Thyroid gland (tissue), 4 donors: ENCODE measurements around the gene WIPF2. TPM values are rescaled to one million over a fixed set of nuclear protein-coding genes. Genes with fewer than 3 reads are reported as not detected.
A peak's percentile ranks its signal among the peaks of the same experiment; 100 is the strongest.
"Not testable (repeated sequence)": the region's sequence is repeated elsewhere in the genome, so short reads cannot be mapped to it uniquely, and the experiment has no call there.

Experiments used
- DNase-seq, 2 donors: peaks; one replicate each; pipeline ENCODE4 v3.0.0-alpha.2; 2019
- H3K27ac ChIP-seq, 3 donors: fragments of 200-600 bp; sonication (generic); 1 replicate in 2 of 3; 2 replicates in 1 of 3; pipeline ENCODE4 v1.5.1; 2016 to 2019; ENCODE audit warnings: mild to moderate bottlenecking in 1 of 3, moderate library complexity in 1 of 3
- H3K27me3 ChIP-seq: fragments of 200-600 bp; sonication (generic); one replicate; pipeline ENCODE4 v1.5.1; 2019
- H3K36me3 ChIP-seq, 2 donors: fragments of 200-600 bp; sonication (generic); one replicate each; pipeline ENCODE4 v1.5.1; 2016 to 2019
- H3K4me1 ChIP-seq, 2 donors: fragments of 200-600 bp; sonication (generic); one replicate each; pipeline ENCODE4 v1.5.1; 2017 to 2019
- H3K4me3 ChIP-seq, 3 donors: fragments of 200-600 bp; sonication (generic); replicated peaks in 1 of 3; 1 replicate in 2 of 3; 2 replicates in 1 of 3; pipeline ENCODE4 v1.5.1; 2016; ENCODE audit warnings: mild to moderate bottlenecking in 1 of 3
- H3K9me3 ChIP-seq: fragments of 200-600 bp; sonication (generic); one replicate; pipeline ENCODE4 v1.5.1; 2017
- POLR2A ChIP-seq, 2 donors: fragments of 450-650 bp; IDR thresholded peaks; one replicate each; pipeline ENCODE4 v1.6.1; 2017; ENCODE audit warnings: antibody characterized with exemption in 2 of 2, mild to moderate bottlenecking in 2 of 2, moderate library complexity in 1 of 2
- WGBS, 2 donors: methylation state at CpG; one replicate each; pipeline ENCODE4 v1.1.5; 2017; 5-methylcytosine and 5-hydroxymethylcytosine counted together
- intact Hi-C: fragments of 100-400 bp; cut with DNase I; formaldehyde crosslinking; loops from one replicate; pipeline ENCODE4 v1.15.1; 2023
- total RNA-seq, 4 donors: library from RNA; depleted of rRNA; stranded (reverse); fragments of >200 nt; gene quantifications; one replicate each; pipeline ENCODE4 v1.2.3, GENCODE V29; 2016
- TF ChIP-seq, protein P1 (sequence below), 6 experiments: fragments of 200-600 bp in 3 of 6; fragments of 450-650 bp in 3 of 6; sonication (generic) in 3 of 6; IDR thresholded peaks; one replicate each; pipeline ENCODE4 v1.5.1; 2016 to 2019; ENCODE audit warnings: antibody characterized with exemption in 6 of 6, mild to moderate bottlenecking in 2 of 6, inconsistent platforms in 1 of 6, moderate library complexity in 1 of 6

The WIPF2 gene
- total RNA-seq, 4 donors from 2014 or later = 13.2 to 14.6 (median 14.5) TPM

DNA sequence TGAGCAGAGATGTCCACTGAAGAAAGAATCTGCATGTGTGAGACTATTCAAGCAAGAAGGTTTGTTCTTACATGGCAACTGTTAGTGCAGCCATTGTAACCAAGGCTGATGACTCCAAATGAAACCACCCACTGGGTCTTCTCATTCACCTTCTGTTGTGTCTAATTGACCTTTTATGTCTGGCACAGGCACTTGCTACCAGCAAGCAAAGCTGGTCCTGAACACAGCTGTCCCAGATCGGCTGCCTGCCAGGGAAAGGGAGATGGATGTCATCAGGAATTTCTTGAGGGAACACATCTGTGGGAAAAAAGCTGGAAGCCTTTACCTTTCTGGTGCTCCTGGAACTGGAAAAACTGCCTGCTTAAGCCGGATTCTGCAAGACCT, 72.2 kb downstream of the WIPF2 start:
- no peaks in the 10 kb centered on the region for H3K36me3 ChIP-seq
- intact Hi-C loops = loop anchor here (5.0 kb wide), 1 partner anchor 89 kb away; no protein-coding TSS in a partner anchor
- H3K4me1 ChIP-seq = peaks cover 5 to 7% of the 10 kb centered on the region in 2 donors
- DNase-seq = no peak
- 91 to 93% methylated on average over 2 of the region's 2 CpGs for WGBS, 2 donors
- TF ChIP-seq, protein P1, sequence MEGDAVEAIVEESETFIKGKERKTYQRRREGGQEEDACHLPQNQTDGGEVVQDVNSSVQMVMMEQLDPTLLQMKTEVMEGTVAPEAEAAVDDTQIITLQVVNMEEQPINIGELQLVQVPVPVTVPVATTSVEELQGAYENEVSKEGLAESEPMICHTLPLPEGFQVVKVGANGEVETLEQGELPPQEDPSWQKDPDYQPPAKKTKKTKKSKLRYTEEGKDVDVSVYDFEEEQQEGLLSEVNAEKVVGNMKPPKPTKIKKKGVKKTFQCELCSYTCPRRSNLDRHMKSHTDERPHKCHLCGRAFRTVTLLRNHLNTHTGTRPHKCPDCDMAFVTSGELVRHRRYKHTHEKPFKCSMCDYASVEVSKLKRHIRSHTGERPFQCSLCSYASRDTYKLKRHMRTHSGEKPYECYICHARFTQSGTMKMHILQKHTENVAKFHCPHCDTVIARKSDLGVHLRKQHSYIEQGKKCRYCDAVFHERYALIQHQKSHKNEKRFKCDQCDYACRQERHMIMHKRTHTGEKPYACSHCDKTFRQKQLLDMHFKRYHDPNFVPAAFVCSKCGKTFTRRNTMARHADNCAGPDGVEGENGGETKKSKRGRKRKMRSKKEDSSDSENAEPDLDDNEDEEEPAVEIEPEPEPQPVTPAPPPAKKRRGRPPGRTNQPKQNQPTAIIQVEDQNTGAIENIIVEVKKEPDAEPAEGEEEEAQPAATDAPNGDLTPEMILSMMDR (IDR thresholded peaks at IDR 0.05) = no peak
- TF ChIP-seq POLR2A (IDR thresholded peaks at IDR 0.05) = no peak
- no peaks in the 10 kb centered on the region for H3K27me3 ChIP-seq
- no peak overlapping the region for H3K27ac ChIP-seq
- H3K4me3 ChIP-seq = no peak overlapping the region
- H3K9me3 ChIP-seq = no peaks in the 10 kb centered on the region

DNA sequence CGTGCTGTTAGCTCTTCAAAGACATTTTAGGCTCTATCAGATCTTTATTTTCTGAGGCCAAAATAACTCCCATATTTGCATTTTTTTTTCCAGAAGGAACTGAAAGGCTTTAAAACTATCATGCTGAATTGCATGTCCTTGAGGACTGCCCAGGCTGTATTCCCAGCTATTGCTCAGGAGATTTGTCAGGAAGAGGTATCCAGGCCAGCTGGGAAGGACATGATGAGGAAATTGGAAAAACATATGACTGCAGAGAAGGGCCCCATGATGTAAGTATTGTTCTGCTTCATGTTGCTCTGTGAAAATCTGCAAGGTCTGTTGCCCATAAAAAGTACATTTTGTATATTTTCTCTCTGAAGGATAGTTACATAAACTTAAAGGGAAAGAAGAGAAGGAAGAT, 74.3 kb downstream of the WIPF2 start:
- no peak for DNase-seq
- TF ChIP-seq, protein P1 (IDR thresholded peaks at IDR 0.05) = no peak
- no peak for TF ChIP-seq POLR2A (IDR thresholded peaks at IDR 0.05)
- intact Hi-C loops = loop anchor here (5.0 kb wide), 1 partner anchor 91 kb away; no protein-coding TSS in a partner anchor
- Histone ChIP-seq H3K9me3 (no peaks in the 10 kb centered on the region), H3K27ac (peak overlapping the region in 1 of 3 donors; percentile 37), H3K36me3 (no peaks in the 10 kb centered on the region), H3K27me3 (no peaks in the 10 kb centered on the region), H3K4me3 (no peak overlapping the region), H3K4me1 (peaks cover 3 to 15% of the 10 kb centered on the region in 2 donors)
- WGBS, 2 donors = 74 to 84% methylated on average over 1 of the region's 1 CpG

DNA sequence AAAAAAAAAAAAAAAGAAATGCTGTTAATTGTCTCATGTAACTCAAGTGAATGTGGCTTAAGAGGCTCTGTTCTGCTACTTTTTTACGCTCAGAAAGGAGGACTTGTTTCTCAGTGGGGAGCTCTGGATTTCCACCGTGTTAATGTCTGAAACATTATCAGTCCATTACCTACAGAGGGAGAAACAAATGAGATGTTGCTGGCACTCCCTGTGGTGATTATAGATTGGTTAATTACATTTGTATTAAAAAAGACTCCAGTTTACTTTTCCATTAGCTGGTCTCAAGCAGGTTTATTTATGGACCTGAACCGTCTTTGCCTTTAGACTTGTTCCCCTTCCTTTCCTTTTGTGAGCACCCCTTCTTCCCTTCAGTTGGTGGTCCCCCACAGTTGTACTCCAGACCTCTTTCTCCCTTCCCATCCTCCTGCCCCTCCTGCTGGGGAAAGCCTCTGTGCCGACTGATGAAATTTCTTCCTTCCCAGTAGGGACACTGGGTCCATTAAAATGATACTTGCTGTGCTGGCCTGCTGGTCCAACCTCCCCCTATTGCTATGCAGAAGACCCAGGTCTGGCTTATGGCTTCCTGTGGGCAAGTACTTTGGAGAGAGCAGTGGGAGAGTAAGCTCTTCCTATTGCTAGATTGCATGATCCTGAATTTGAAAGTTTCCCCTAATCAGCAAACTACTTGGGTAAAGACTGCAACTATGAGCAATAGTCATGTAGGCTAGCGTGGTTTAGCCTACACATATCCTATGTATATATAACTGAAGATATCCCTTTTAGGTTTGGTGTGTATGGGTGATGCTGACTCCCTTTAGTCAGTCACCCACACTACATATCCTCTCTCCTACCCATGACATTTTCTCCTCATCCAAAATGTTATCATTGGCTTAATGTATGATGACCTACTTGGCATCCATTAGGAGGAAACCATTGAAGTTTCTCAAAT, 76.7 kb downstream of the WIPF2 start:
- Histone ChIP-seq H3K27me3 (no peaks in the 10 kb centered on the region), H3K9me3 (no peaks in the 10 kb centered on the region), H3K36me3 (no peaks in the 10 kb centered on the region), H3K4me3 (no peak overlapping the region), H3K27ac (peak overlapping the region in 1 of 3 donors; percentile 0), H3K4me1 (peaks cover 3 to 17% of the 10 kb centered on the region in 2 donors)
- intact Hi-C loops = no loop called here
- 77 to 83% methylated on average over 5 of the region's 5 CpGs for WGBS, 2 donors
- no peak for DNase-seq
- TF ChIP-seq, protein P1 (IDR thresholded peaks at IDR 0.05) = no peak
- TF ChIP-seq POLR2A (IDR thresholded peaks at IDR 0.05) = no peak

DNA sequence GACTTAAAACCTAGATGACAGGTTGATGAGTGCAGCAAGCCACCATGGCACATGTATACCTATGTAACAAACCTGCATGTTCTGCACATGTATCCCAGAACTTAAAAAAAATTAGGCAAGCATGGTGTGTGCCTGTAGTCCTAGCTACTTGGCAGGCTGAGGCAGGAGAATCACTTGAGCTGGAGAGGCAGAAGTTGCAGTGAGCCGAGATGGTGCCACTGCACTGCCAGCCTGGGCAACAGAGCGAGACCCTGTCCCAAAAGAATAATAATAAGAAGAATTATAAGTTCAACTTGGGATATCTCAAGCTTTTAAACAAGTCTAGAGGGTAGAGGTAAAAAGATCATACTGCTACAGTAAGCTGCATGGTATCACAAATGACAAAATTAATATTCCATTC, 78.4 kb downstream of the WIPF2 start:
- intact Hi-C loops = no loop called here
- peak overlapping the region in 1 of 3 donors; percentile 19 for H3K27ac ChIP-seq
- H3K36me3 ChIP-seq = no peaks in the 10 kb centered on the region
- TF ChIP-seq, protein P1 (IDR thresholded peaks at IDR 0.05) = no peak
- no peak for TF ChIP-seq POLR2A (IDR thresholded peaks at IDR 0.05)
- no peaks in the 10 kb centered on the region for H3K9me3 ChIP-seq
- peaks cover 3 to 17% of the 10 kb centered on the region in 2 donors for H3K4me1 ChIP-seq
- no peaks in the 10 kb centered on the region for H3K27me3 ChIP-seq
- 47 to 49% methylated on average over 2 of the region's 2 CpGs for WGBS, 2 donors
- H3K4me3 ChIP-seq = no peak overlapping the region
- peak; percentile 58 to 73 for DNase-seq

DNA sequence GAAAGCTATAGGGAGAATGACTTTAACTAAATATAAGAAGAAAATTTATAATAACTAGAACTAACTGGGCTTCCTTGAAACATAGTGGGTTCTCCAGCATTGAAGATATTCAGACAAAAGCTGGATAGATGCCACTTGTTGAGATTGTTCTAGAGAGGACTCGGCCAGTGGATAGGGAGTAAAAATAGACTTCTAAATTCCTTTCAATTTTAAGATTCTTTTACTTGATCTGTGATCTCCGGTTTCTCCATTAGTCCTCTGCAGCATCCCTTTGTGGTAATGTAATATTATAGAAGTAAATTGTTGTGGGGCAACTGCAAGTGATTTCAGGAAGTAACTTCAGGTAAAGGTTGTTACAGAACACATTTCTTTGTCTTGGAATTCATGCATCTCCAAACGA, 79.6 kb downstream of the WIPF2 start:
- DNase-seq = no peak
- Histone ChIP-seq H3K27ac (peak overlapping the region; percentile 14 to 75 (median 70)), H3K9me3 (no peaks in the 10 kb centered on the region), H3K27me3 (no peaks in the 10 kb centered on the region), H3K4me1 (peaks cover 9 to 28% of the 10 kb centered on the region in 2 donors), H3K36me3 (no peaks in the 10 kb centered on the region), H3K4me3 (no peak overlapping the region)
- TF ChIP-seq POLR2A (IDR thresholded peaks at IDR 0.05) = no peak
- intact Hi-C loops = no loop called here
- WGBS, 2 donors = 28 to 40% methylated on average over 3 of the region's 3 CpGs

DNA sequence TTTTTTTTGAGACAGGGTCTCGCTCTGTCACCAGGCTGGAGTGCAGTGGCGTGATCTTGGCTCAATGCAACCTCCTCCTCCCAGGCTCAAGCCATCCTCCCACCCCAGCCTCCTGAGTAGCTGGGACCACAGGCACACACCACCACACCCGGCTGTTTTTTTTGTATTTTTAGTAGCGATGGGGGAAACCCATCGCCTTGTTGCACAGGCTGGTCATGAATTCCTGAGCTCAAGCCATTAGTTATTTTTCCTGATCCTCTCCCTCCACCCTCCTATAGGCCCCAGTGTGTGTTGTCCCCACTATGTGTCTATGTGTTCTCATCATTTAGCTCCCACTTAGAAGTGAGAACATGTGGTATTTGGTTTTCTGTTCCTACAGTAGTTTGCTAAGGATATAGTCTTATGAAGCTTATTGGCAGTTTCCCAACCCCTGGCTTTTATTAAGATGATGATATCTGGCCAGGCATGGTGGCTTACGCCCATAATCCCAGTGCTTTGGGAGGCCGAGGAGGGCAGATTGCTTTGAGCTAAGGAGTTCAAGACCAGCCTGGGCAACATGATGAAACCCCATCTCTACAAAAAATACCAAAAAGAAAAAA, 80.2 kb downstream of the WIPF2 start:
- H3K9me3 ChIP-seq, H3K27me3 ChIP-seq, DNase-seq, H3K36me3 ChIP-seq, H3K4me3 ChIP-seq, intact Hi-C loops: not testable (repeated sequence)
- H3K27ac ChIP-seq = peak overlapping the region in 2 of 3 donors; percentile 70 to 75
- WGBS, 2 donors = 81 to 88% methylated on average over 7 of the region's 7 CpGs
- peaks cover 13 to 34% of the 10 kb centered on the region in 2 donors for H3K4me1 ChIP-seq
